Activated CD8-positive, alpha-beta memory T cell treated with anti-CD3 and anti-CD28 coated beads for 24 hours (primary cell): ENCODE results near the gene TANK.
"Not testable (repeated sequence)": the region's sequence is repeated elsewhere in the genome, so short reads cannot be mapped to it uniquely, and the experiment has no call there.

Source experiments
- DNase-seq: peaks from one replicate; pipeline ENCODE4 v3.0.0-alpha.2; 2020

TANK gene

GRCh38 chr2:161170377-161170776 lies 10.1 kb downstream of the TANK start:
- no peak for DNase-seq

- no peak for DNase-seq
Observed at GRCh38 chr2:161170958-161171932, 11.0 kb downstream of the TANK start.

DNA sequence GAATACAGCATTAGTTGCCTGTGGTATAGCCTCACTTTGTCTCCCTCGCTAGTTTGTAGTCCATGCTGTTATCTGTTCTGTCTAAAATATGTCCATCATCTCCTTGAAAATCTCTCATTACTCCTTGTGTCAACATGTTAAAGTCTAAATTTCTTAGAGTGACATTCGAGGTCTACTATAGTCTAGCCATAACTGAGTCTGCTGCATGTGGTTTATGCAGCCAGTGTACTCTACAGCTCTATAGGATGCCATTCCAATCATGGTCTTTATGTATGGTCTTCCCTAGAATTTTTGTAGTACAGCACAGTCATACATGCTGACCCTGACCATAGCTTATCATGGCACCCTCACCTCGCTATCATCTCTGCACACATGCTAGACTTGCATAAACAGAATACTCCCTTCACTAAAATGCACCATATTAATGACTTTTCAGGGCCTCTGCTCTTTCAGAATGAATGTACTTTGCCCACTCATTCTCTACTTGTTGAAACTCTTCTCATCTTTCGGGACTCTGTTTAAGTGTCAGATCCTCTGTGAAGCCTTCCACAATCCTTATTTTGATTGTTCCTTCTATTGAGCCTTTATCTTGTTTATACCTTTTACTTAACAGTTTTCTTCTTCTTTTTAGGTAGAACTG lies 12.8 kb downstream of the TANK start:
- DNase-seq: no peak

GRCh38 chr2:161173541-161174194 lies 13.4 kb downstream of the TANK start:
- DNase-seq: no peak

DNA sequence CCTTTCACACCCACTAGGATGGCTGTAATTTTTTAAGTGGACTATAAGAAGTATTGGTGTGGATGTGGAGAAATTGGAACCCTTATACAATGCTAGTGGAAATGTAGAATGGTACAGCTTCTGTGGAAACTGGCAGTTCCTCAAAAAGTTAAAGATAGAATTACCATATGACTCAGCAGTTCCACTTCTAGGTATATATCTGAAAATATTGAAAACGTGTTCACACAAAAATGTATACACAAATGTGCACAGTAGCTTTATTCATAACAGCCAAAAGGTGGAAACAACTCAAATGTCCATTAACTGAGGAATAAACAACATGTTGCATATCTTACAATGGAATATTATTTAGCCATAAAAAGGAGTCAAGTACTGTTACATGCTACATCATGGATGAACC lies 17.7 kb downstream of the TANK start:
- no peak for DNase-seq

GRCh38 chr2:161178756-161179155 lies 18.5 kb downstream of the TANK start:
- DNase-seq: no peak

- no peak for DNase-seq
Observed at GRCh38 chr2:161190050-161190449, 29.8 kb downstream of the TANK start.

DNA sequence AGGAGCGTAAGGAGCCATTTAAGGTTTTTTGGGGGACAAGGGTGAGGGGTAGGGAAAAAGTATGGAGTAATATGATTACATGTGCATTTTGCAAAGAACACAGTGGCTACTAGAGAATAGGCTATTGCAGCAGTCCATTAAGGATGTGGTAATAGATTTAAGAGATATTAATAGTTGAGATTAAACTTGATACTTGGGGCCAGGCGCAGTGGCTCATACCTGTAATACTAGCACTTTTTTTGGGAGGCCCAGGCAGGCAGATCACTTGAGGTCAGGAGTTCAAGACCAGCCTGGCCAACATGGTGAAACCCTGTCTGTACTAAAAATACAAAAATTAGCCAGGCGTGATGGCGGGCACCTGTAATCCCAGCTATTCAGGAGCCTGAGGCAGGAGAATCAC lies 35.4 kb downstream of the TANK start:
- DNase-seq: not testable (repeated sequence)

GRCh38 chr2:161199912-161200701 lies 39.9 kb downstream of the TANK start:
- no peak for DNase-seq

DNA sequence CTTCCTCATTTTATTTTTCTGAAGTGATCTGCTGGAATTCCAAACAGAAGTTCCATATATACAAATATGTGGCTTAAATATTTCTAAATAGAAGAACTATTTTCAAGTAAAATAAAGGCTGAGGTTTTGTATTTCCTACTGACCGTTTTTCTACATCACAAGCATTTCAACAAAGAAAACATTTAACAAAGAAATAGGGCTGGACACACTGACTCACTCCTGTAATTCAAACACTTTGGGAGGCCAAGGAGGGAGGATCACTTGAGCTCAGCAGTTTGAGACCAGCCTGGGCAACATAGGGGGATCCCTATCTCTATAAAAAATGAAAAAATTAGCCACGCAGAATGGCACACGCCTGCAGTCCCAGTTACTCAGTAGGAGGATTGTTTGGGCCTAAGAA lies 44.6 kb downstream of the TANK start:
- DNase-seq: no peak

DNA sequence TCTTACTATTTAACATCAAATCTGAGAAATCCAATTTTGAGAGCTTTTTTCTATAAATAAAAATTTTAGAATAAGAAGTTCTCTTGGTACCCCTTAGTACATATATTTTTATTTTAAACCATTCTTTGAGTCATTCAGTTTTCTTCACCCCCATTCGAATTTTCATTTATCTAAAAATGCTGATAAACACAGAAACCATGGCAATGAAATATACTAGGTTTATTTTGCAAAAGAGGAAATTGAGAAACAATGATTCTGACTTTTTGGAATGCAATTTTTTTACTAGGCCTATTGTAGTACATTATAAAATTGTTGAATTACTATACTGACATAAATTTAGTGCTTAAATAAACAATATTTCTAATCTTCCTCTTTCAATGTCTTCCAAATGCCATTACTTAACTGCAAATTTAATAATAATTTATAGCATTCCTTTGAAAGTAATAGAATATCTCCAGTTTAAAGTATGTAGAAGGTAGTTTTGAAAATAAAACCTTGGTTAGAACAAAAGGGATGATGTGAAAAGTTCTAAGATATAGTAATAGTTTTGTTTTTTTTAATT lies 46.3 kb downstream of the TANK start:
- no peak for DNase-seq

DNA sequence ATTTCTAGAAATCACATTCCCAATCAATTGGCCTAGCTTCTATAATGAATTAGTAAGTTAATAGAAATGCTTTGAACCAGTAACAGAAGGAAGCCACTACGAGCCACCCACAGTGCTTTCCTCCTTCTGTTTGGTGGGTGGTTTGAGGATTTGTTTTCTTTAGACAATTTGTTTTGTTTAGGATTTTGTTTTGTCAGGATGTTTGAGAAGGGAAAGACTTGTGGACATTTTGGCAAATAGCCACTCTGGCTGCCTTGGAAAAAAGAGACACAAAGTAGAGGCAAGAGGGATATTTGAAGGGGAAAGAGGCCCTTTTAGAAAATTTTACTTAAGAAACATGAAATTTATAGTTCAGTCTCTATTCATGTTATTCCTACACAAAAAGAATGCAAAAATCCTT lies 47.7 kb downstream of the TANK start:
- DNase-seq: no peak

- no peak for DNase-seq
Observed at GRCh38 chr2:161208527-161209139, 48.4 kb downstream of the TANK start.

GRCh38 chr2:161209902-161210301 lies 49.7 kb downstream of the TANK start:
- no peak for DNase-seq

DNA sequence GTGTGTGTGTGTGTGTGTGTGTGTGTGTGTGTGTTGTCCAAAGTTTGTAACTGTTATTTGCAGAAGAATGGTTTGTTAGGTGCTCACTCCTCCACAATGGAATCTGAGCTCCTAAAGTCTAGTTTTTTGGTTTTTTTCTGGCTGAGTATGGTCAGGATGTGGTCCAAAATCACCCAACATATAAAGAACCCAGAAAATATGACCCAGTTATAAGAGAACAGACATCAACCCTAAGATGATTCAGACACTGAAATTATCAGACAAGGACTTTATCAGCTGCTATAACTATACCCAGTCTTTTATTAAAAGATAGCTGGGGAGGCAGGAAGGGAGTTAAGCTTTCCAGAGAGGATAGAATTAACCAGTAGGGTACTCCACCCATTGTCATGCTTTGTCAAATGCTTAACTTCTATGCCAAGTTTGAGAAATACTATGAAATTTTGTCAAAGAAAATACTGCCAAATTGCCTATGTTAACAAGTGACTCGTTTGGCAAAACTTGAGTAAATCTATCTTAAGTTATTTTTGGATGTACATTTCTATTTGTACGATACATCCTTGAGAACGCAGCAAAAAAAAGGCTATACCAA lies 57.5 kb downstream of the TANK start:
- DNase-seq: no peak

DNA sequence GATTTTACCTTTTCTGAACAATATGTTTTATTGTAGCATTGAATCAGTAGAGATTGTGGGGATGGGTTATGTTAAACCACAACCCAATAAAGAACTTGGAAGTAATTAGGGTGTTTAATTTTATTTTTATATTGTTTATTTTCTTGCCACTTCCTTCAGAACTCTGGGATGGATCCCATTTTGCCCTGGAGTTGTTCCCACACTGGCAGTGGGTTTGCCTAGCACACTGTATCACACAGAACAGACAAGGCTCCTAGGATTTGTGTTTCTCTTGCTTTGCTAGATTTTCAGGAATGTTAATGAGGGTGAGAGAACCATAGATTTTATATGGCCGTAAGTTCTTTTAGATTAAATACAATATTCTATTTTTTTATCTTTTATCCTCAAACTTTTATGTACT lies 59.0 kb downstream of the TANK start:
- no peak for DNase-seq

- DNase-seq: no peak
Observed at GRCh38 chr2:161223139-161223732, 63.0 kb downstream of the TANK start.

- DNase-seq: no peak
Observed at GRCh38 chr2:161228511-161229240, 68.4 kb downstream of the TANK start.

DNA sequence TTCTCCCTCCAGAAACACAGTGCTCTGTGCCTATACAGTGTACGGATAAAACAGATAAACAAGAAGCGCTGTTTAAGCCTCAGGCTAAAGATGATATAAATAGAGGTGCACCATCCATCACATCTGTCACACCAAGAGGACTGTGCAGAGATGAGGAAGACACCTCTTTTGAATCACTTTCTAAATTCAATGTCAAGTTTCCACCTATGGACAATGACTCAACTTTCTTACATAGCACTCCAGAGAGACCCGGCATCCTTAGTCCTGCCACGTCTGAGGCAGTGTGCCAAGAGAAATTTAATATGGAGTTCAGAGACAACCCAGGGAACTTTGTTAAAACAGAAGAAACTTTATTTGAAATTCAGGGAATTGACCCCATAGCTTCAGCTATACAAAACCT lies 70.7 kb downstream of the TANK start:
- DNase-seq: no peak

GRCh38 chr2:161232571-161232970 lies 72.3 kb downstream of the TANK start:
- no peak for DNase-seq
